Upper lobe of left lung (tissue), 4 donors: ENCODE results near the gene CTNNAL1.

Experiments
- CTCF ChIP-seq, 6 experiments: fragments of 450-650 bp in 4 of 6; fragments of 200-600 bp in 2 of 6; sonication (generic) in 2 of 6; IDR thresholded peaks; one replicate each; pipeline ENCODE4 v1.5.1; 2016 to 2019; ENCODE audit warnings: antibody characterized with exemption in 6 of 6
- POLR2AphosphoS5 ChIP-seq, 2 donors: sonication (generic); formaldehyde crosslinking; IDR thresholded peaks; one replicate each; pipeline ENCODE4 v1.5.1; 2017; ENCODE audit warnings: antibody characterized with exemption in 2 of 2

- TF ChIP-seq CTCF (IDR thresholded peaks at IDR 0.05): no peak
- TF ChIP-seq POLR2AphosphoS5 (IDR thresholded peaks at IDR 0.05): no peak
These were observed 9.6 kb upstream of the CTNNAL1 start for GRCh38 chr9:109022873-109023272.
